Measurements from ENCODE around the gene HPCAL4. TPM values are rescaled to one million over a fixed set of nuclear protein-coding genes. Genes with fewer than 3 reads are reported as not detected.

The HPCAL4 gene
- total RNA-seq, 1 donor from 2014 or later = 0.20 TPM

DNA sequence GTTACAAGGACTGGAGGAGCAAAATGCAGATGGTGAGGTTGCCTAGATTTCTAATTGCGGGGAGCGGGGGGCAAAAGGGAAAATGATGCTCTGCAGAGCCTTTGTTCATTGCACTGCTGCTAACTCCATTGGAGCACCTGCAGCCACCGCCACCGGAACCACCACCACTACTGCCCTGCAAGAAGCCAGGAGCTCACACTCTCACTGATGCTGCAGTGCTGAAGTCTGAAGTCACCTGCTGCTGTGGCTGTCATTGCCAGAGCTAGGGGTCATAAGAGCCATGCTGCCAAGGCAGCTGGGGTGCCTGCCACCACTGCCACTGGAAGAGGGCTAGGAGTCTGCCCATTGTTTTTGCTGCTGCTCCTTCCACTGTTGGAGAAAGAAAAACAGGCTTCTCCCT, 7.3 kb upstream of the HPCAL4 start:
- Mint-ChIP-seq H3K27ac (ENCODE audit: unreplicated experiment) (no peak overlapping the region), H3K36me3 (ENCODE audit: low read depth, unreplicated experiment) (peaks cover 2% of the 10 kb centered on the region), H3K27me3 (ENCODE audit: low read depth, unreplicated experiment) (peaks cover 79% of the 10 kb centered on the region), H3K9me3 (ENCODE audit: unreplicated experiment) (peaks cover 6% of the 10 kb centered on the region), H3K4me3 (ENCODE audit: unreplicated experiment) (no peak overlapping the region), H3K4me1 (ENCODE audit: low read depth, unreplicated experiment) (peaks cover 14% of the 10 kb centered on the region)
- Histone ChIP-seq H3K79me2 (ENCODE audit: insufficient read depth, low read length) (no peaks in the 10 kb centered on the region), H3K4me1 (ENCODE audit: insufficient read depth, low read length) (no peaks in the 10 kb centered on the region), H3K27ac (ENCODE audit: low read depth, low read length) (no peak overlapping the region), H3K4me3 (ENCODE audit: insufficient read depth, low read depth, low read length) (no peak overlapping the region), H3K27me3 (ENCODE audit: insufficient read depth, low read length) (peaks cover 39% of the 10 kb centered on the region), H2AFZ (ENCODE audit: low read depth, low read length) (no peak overlapping the region), H3K9me3 (ENCODE audit: insufficient read depth, low read depth, low read length) (no peaks in the 10 kb centered on the region), H3K36me3 (ENCODE audit: insufficient read depth, low read length) (no peaks in the 10 kb centered on the region), H4K20me1 (ENCODE audit: insufficient read depth, low read length) (no peaks in the 10 kb centered on the region), H3K9ac (ENCODE audit: low read length) (no peak overlapping the region), H3K4me2 (ENCODE audit: low read length) (no peak overlapping the region)
- TF ChIP-seq EZH2 (IDR thresholded peaks at IDR 0.05; ENCODE audit: insufficient read depth, low read length) = no peak
- no peak for DNase-seq (ENCODE audit: low read depth)
- FAIRE-seq = no peak

DNA sequence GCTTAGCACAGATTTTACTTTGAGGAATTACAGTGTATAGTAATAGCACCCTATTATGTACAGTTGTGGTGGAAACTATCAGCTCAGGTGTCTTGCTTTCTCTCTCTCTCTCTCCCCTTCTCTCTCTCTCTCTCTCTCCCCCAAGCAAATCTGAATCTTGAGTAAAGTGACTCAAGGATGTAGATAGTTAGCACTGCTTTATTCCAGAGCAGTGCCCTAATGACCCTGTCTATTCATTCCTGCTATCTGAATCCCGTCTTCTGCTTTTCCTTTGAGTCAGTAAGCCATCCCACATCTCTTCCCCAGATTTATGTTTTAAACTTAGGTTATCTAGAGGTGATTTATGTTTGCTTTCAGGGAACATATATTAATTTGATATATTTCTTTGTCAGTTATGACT, 5.2 kb upstream of the HPCAL4 start:
- H3K9me3 ChIP-seq (ENCODE audit: insufficient read depth, low read depth, low read length) = no peaks in the 10 kb centered on the region
- DNase-seq (ENCODE audit: low read depth) (no peak), FAIRE-seq (no peak)
- no peaks in the 10 kb centered on the region for H3K4me1 ChIP-seq (ENCODE audit: insufficient read depth, low read length)
- peaks cover 2% of the 10 kb centered on the region for H3K36me3 Mint-ChIP-seq (ENCODE audit: low read depth, unreplicated experiment)
- H3K27me3 Mint-ChIP-seq (ENCODE audit: low read depth, unreplicated experiment) = peaks cover 68% of the 10 kb centered on the region
- H3K4me3 Mint-ChIP-seq (ENCODE audit: unreplicated experiment) = no peak overlapping the region
- no peaks in the 10 kb centered on the region for H3K36me3 ChIP-seq (ENCODE audit: insufficient read depth, low read length)
- peaks cover 6% of the 10 kb centered on the region for H3K9me3 Mint-ChIP-seq (ENCODE audit: unreplicated experiment)
- H3K4me3 ChIP-seq (ENCODE audit: insufficient read depth, low read depth, low read length) = no peak overlapping the region
- no peak overlapping the region for H3K27ac ChIP-seq (ENCODE audit: low read depth, low read length)
- peaks cover 4% of the 10 kb centered on the region for H4K20me1 ChIP-seq (ENCODE audit: insufficient read depth, low read length)
- H3K9ac ChIP-seq (ENCODE audit: low read length) = no peak overlapping the region
- peaks cover 60% of the 10 kb centered on the region for H3K27me3 ChIP-seq (ENCODE audit: insufficient read depth, low read length)
- H3K79me2 ChIP-seq (ENCODE audit: insufficient read depth, low read length) = no peaks in the 10 kb centered on the region
- H3K27ac Mint-ChIP-seq (ENCODE audit: unreplicated experiment) = peak overlapping the region; percentile 41
- H2AFZ ChIP-seq (ENCODE audit: low read depth, low read length) = no peak overlapping the region
- TF ChIP-seq, protein P1, sequence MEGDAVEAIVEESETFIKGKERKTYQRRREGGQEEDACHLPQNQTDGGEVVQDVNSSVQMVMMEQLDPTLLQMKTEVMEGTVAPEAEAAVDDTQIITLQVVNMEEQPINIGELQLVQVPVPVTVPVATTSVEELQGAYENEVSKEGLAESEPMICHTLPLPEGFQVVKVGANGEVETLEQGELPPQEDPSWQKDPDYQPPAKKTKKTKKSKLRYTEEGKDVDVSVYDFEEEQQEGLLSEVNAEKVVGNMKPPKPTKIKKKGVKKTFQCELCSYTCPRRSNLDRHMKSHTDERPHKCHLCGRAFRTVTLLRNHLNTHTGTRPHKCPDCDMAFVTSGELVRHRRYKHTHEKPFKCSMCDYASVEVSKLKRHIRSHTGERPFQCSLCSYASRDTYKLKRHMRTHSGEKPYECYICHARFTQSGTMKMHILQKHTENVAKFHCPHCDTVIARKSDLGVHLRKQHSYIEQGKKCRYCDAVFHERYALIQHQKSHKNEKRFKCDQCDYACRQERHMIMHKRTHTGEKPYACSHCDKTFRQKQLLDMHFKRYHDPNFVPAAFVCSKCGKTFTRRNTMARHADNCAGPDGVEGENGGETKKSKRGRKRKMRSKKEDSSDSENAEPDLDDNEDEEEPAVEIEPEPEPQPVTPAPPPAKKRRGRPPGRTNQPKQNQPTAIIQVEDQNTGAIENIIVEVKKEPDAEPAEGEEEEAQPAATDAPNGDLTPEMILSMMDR (IDR thresholded peaks at IDR 0.05; ENCODE audit: insufficient read depth, low read depth, low read length) = no peak
- TF ChIP-seq EZH2 (IDR thresholded peaks at IDR 0.05; ENCODE audit: insufficient read depth, low read length) = no peak
- peaks cover 11% of the 10 kb centered on the region for H3K4me1 Mint-ChIP-seq (ENCODE audit: low read depth, unreplicated experiment)
- no peak overlapping the region for H3K4me2 ChIP-seq (ENCODE audit: low read length)

DNA sequence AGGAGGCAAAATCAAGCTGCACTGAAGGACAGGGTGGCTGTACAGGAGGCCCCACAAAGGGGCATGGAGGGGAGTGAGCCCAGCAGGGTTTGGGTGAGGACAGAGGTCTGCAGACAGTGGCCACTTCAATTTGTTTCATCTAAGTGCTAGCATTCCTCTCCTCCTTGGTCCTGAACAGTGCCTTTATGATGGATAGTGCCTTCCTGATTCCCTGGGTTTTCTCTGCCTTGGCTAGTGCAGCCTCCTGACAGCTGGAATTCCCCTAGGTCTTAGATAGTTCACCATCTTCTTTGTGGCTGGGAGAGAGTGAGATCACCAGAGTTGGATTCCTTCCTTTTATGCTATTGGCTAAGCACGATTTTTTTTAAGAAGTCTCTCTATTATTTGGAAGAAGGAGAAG, 3.8 kb upstream of the HPCAL4 start:
- H3K9me3 ChIP-seq (ENCODE audit: insufficient read depth, low read depth, low read length) = no peaks in the 10 kb centered on the region
- Mint-ChIP-seq H3K36me3 (ENCODE audit: low read depth, unreplicated experiment) (peaks cover 2% of the 10 kb centered on the region), H3K4me1 (ENCODE audit: low read depth, unreplicated experiment) (peaks cover 6% of the 10 kb centered on the region), H3K27ac (ENCODE audit: unreplicated experiment) (no peak overlapping the region), H3K4me3 (ENCODE audit: unreplicated experiment) (no peak overlapping the region), H3K9me3 (ENCODE audit: unreplicated experiment) (peaks cover 6% of the 10 kb centered on the region), H3K27me3 (ENCODE audit: low read depth, unreplicated experiment) (peaks cover 66% of the 10 kb centered on the region)
- no peak overlapping the region for H2AFZ ChIP-seq (ENCODE audit: low read depth, low read length)
- H3K4me1 ChIP-seq (ENCODE audit: insufficient read depth, low read length) = peaks cover 4% of the 10 kb centered on the region
- H3K36me3 ChIP-seq (ENCODE audit: insufficient read depth, low read length) = no peaks in the 10 kb centered on the region
- peaks cover 73% of the 10 kb centered on the region for H3K27me3 ChIP-seq (ENCODE audit: insufficient read depth, low read length)
- no peak overlapping the region for H3K4me3 ChIP-seq (ENCODE audit: insufficient read depth, low read depth, low read length)
- no peaks in the 10 kb centered on the region for H3K79me2 ChIP-seq (ENCODE audit: insufficient read depth, low read length)
- FAIRE-seq = no peak
- TF ChIP-seq, protein P1 (IDR thresholded peaks at IDR 0.05; ENCODE audit: insufficient read depth, low read depth, low read length) = no peak
- no peak for TF ChIP-seq EZH2 (IDR thresholded peaks at IDR 0.05; ENCODE audit: insufficient read depth, low read length)
- no peak overlapping the region for H3K9ac ChIP-seq (ENCODE audit: low read length)
- H3K4me2 ChIP-seq (ENCODE audit: low read length) = no peak overlapping the region
- H4K20me1 ChIP-seq (ENCODE audit: insufficient read depth, low read length) = peaks cover 4% of the 10 kb centered on the region
- no peak overlapping the region for H3K27ac ChIP-seq (ENCODE audit: low read depth, low read length)
- DNase-seq (ENCODE audit: low read depth) = no peak

All from astrocyte (in vitro differentiated cells and primary cell).